GM19372 (cell line): ENCODE measurements around the gene SMAD6.

Source experiments
- ATAC-seq: cut with Tn5 transposase; IDR thresholded peaks from one replicate; pipeline ENCODE4 v1.9.1; 2021; ENCODE audit warnings: mild to moderate bottlenecking, low read depth, moderate library complexity; ENCODE audit not compliant: unreplicated experiment

The SMAD6 gene

GRCh38 chr15:66701422-66702034 lies 508 bp upstream of the SMAD6 start:
- ATAC-seq = peak; percentile 14

- no peak for ATAC-seq
Measured at GRCh38 chr15:66702787-66703539, 927 bp downstream of the SMAD6 start.

- no peak for ATAC-seq
Measured at GRCh38 chr15:66703540-66703941, 1.5 kb downstream of the SMAD6 start.

GRCh38 chr15:66704019-66704802 lies 2.2 kb downstream of the SMAD6 start:
- no peak for ATAC-seq

GRCh38 chr15:66704803-66705153 lies 2.7 kb downstream of the SMAD6 start:
- ATAC-seq = no peak

GRCh38 chr15:66705277-66706146 lies 3.5 kb downstream of the SMAD6 start:
- ATAC-seq = no peak

- ATAC-seq = no peak
Measured at GRCh38 chr15:66706225-66706732, 4.2 kb downstream of the SMAD6 start.

- ATAC-seq = no peak
Measured at GRCh38 chr15:66706840-66707239, 4.8 kb downstream of the SMAD6 start.

- no peak for ATAC-seq
Measured at GRCh38 chr15:66707310-66708082, 5.5 kb downstream of the SMAD6 start.

- no peak for ATAC-seq
Measured at GRCh38 chr15:66708389-66708788, 6.4 kb downstream of the SMAD6 start.

- ATAC-seq = no peak
Measured at GRCh38 chr15:66709884-66710283, 7.8 kb downstream of the SMAD6 start.

- no peak for ATAC-seq
Measured at GRCh38 chr15:66711260-66711659, 9.2 kb downstream of the SMAD6 start.

- ATAC-seq = no peak
Measured at GRCh38 chr15:66711862-66712261, 9.8 kb downstream of the SMAD6 start.

GRCh38 chr15:66713843-66714508 lies 11.9 kb downstream of the SMAD6 start:
- ATAC-seq = peak; percentile 75

- ATAC-seq = peak; percentile 22
Measured at GRCh38 chr15:66714543-66714981, 12.5 kb downstream of the SMAD6 start.

GRCh38 chr15:66715181-66715624 lies 13.2 kb downstream of the SMAD6 start:
- ATAC-seq = no peak

GRCh38 chr15:66715720-66716655 lies 14.0 kb downstream of the SMAD6 start:
- ATAC-seq = no peak

- no peak for ATAC-seq
Measured at GRCh38 chr15:66716656-66717020, 14.6 kb downstream of the SMAD6 start.
